GM11168 (cell line): ENCODE measurements around the gene CLASP2.
"Not testable (repeated sequence)": the region's sequence is repeated elsewhere in the genome, so short reads cannot be mapped to it uniquely, and the experiment has no call there.

Experiments used
- in situ Hi-C: fragments of 300-500 bp; cut with MboI; formaldehyde crosslinking; loops from one replicate; pipeline ENCODE4 v1.12.0; 2022; ENCODE audit warnings: low sequenced_read_pairs; ENCODE audit not compliant: unreplicated experiment

Gene CLASP2

GRCh38 chr3:33474896-33475295 is 243.2 kb downstream of the CLASP2 start:
- in situ Hi-C loops: no loop called here

GRCh38 chr3:33473813-33474212 is 244.2 kb downstream of the CLASP2 start:
- in situ Hi-C loops: no loop called here

- in situ Hi-C loops: no loop called here
Observed at GRCh38 chr3:33467786-33468185, 250.3 kb downstream of the CLASP2 start.

GRCh38 chr3:33461097-33461496 is 257.0 kb downstream of the CLASP2 start:
- in situ Hi-C loops: no loop called here

GRCh38 chr3:33459577-33459976 is 258.5 kb downstream of the CLASP2 start:
- in situ Hi-C loops: not testable (repeated sequence)

- in situ Hi-C loops: no loop called here
Observed at GRCh38 chr3:33458446-33458845, 259.6 kb downstream of the CLASP2 start.

- in situ Hi-C loops: no loop called here
Observed at GRCh38 chr3:33456756-33457155, 261.3 kb downstream of the CLASP2 start.

- in situ Hi-C loops: no loop called here
Observed at GRCh38 chr3:33453331-33453761, 264.7 kb downstream of the CLASP2 start.

GRCh38 chr3:33451994-33452393 is 266.1 kb downstream of the CLASP2 start:
- in situ Hi-C loops: not testable (repeated sequence)

GRCh38 chr3:33447958-33448357 is 270.1 kb downstream of the CLASP2 start:
- in situ Hi-C loops: loop anchor here (25.0 kb wide), 1 partner anchor 339 kb away; the partner anchor contains the start of gene PDCD6IP

GRCh38 chr3:33447256-33447625 is 270.8 kb downstream of the CLASP2 start:
- in situ Hi-C loops: loop anchor here (25.0 kb wide), 1 partner anchor 340 kb away; the partner anchor contains the start of gene PDCD6IP
